Stimulated activated CD8-positive, alpha-beta memory T cell treated with anti-CD3 and anti-CD28 coated beads, Interleukin-12 subunit alpha, Interleukin-12 subunit beta, amount 100 ng/mL, for 1 hour (primary cell): ENCODE results near the gene SIGLEC1.

Source experiments
- DNase-seq: peaks from one replicate; pipeline ENCODE4 v3.0.0-alpha.2; 2020; ENCODE audit warnings: low read depth

Gene SIGLEC1

GRCh38 chr20:3712279-3712873, at the start of gene SIGLEC1:
TSS of gene SIGLEC1 (minus strand) at chr20:3712600. CDS start at chr20:3707128, 5,472 bp downstream.
- no peak for DNase-seq

- DNase-seq = no peak
Observed at GRCh38 chr20:3760655-3761348, 48.4 kb upstream of the SIGLEC1 start.

GRCh38 chr20:3759884-3760283, 47.5 kb upstream of the SIGLEC1 start:
- DNase-seq = no peak

- no peak for DNase-seq
Observed at GRCh38 chr20:3759316-3759823, 47.0 kb upstream of the SIGLEC1 start.

DNA sequence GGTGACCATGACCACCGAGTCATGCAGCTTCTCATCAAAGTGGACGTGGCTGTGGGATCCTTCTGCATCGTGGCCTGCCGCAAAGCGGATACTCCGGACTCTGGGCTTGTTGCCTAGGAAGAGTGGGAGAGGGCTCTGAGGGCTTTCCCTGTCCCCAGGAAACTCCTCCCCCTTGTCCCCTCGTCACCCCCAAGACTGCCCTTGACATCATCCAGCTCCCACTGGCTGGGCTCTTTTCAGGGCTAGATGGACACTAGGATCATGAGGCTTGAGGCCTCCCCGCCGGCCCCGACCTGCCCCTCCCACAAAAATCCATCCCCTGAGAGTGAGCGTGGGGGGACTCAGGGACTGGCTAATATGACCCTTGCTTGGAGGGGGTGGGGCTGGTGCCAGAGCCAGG, 46.2 kb upstream of the SIGLEC1 start:
- no peak for DNase-seq

GRCh38 chr20:3757268-3757667, 44.9 kb upstream of the SIGLEC1 start:
- no peak for DNase-seq

- DNase-seq = no peak
Observed at GRCh38 chr20:3755814-3756480, 43.5 kb upstream of the SIGLEC1 start.

DNA sequence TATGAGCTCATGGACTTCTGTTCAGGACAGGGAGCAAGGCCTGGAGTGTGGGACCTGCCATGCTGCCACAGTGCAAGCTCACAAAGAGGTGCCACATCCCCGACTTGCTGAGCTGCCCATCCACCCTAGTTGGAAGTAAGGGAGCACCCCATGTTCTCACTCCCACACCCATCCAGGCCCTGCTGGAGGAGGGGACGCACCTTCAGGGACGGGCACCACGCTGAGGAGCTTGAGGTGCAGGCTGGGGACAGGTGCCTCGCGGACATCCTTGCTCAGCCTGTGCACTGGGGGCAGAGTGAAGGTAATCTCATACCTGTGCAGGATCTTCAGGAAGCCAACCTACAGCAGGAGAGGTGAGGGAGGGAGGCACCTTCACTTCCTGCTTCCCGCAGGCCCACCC, 42.9 kb upstream of the SIGLEC1 start:
- no peak for DNase-seq

- no peak for DNase-seq
Observed at GRCh38 chr20:3754276-3754630, 41.9 kb upstream of the SIGLEC1 start.

DNA sequence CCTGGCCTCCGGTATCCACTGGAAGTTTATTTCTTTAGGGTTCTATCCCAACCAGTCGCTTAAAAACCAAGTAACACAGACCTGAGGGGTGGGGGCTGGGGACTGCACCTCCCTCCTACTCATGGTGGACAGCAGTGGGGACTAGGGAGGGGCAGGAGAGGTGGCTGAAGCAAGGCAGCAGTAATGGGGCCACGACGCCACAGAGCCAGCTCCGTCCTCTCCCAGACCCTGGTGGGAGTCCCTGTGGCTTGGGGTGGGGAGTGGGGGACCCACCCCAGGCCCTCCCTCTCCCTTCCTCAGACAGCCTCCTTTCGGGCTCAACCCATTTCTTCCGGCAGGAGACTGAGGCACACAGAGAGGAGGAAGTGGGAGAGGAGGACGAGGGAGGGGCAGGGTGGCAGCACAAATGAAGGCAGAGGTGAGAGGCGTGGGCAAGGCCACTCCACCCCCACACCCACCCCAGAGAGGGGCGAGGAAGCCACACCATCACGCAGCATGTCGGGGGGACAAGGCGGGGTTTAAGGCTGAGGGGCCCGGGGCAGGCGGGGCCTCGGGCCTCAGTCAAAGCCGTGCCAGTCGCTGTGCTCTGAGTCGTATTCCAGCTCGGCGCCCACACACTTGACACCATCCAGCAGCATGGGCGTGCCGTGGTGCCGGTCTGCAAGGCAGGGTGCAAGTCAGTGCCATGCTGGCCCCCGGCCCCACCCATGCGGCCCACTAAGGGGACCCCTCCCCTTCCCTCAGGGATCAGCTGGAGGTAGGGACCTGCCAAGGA, 41.3 kb upstream of the SIGLEC1 start:
- no peak for DNase-seq

- DNase-seq = peak; percentile 45
Observed at GRCh38 chr20:3753098-3753497, 40.7 kb upstream of the SIGLEC1 start.

GRCh38 chr20:3752386-3752759, 40.0 kb upstream of the SIGLEC1 start:
- no peak for DNase-seq

- no peak for DNase-seq
Observed at GRCh38 chr20:3751675-3752385, 39.4 kb upstream of the SIGLEC1 start.

GRCh38 chr20:3751305-3751674, 38.9 kb upstream of the SIGLEC1 start:
- DNase-seq = no peak

- no peak for DNase-seq
Observed at GRCh38 chr20:3749689-3750531, 37.5 kb upstream of the SIGLEC1 start.

DNA sequence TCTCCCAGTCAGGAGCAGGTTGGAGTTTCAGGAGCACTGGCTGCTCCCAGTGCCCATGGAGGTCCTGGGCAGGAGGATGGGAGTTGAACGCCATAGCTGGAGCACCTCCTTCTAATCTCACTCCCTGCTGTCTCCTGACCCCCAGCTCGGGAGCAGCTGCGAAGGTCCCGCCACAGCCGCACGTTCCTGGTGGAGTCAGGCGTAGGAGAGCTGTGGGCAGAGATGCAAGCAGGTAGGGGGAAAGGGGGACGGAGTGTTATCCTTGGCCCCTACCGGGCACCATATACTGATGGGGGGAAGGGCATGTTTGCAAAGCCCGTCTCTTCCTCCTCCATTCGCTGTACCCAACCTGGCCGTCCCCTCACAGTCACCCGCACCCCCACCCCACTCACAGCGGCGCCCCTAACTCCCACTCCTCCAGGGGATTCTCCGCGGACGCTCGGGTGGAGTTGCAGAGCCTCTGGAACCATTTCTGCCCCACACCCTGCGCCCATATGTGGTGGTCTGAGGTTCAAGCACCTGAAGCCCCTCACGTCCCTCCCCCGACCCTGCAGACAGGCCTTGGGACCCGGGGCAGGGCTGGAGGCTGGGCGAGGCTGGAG, 36.8 kb upstream of the SIGLEC1 start:
- no peak for DNase-seq

GRCh38 chr20:3748073-3748472, 35.7 kb upstream of the SIGLEC1 start:
- DNase-seq = no peak

DNA sequence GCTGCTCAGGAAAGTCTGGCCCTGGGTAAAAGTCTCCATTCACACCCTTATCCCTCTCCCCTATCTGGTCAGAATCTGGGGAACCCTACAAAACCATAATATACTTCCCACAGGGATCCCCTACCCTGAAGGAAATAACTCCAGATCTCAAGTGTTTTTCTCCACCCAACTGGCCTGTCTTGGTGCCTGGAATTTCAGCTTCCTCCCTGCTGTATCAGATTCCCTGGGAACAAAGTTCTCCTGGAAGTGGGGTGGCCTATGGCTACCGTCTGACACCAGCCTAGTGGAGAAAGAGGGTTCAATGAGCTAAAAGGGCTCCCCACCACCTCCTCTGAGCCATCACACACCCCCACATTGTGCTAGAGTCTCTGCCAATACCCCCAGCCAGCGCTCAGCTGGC, 35.1 kb upstream of the SIGLEC1 start:
- DNase-seq = no peak

DNA sequence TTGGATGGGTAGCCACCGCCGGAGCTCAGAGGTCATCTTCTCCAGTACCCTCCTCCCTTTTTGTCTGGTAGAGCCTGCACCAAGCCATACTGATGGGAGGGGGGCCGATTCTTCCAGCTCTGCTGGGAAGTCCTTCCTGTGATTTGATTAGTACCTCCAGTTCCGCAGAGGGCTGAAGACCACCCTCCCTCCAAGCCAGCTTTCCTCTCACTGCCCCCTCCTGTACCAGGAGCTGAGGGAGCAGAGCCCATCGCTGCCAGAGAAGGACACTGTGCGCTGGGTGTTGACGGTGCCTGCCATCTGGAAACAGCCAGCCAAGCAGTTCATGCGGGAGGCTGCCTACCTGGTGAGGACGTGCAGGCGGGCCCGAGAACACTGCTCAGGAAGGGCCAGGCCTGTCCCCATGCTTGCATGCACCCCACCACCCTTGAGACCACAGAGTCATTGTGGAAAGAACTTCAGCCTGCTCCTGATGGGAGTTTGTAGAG, 33.3 kb upstream of the SIGLEC1 start:
- DNase-seq = no peak
